GM23248 (cell line): ENCODE results near the gene HOXC6. TPM values are rescaled to one million over a fixed set of nuclear protein-coding genes. Genes with fewer than 3 reads are reported as not detected.
A peak's percentile ranks its signal among the peaks of the same experiment; 100 is the strongest.

Experiments
- DNase-seq: peaks from one replicate; pipeline ENCODE4 v3.0.0-alpha.2; 2015
- H2AFZ ChIP-seq: fragments of 200-600 bp; sonication (generic); 2 replicates; pipeline ENCODE4 v1.6.1; 2016; ENCODE audit warnings: antibody characterized with exemption
- H3F3A ChIP-seq: fragments of 200-600 bp; sonication (generic); 2 replicates; pipeline ENCODE4 v1.6.1; 2016; ENCODE audit warnings: mild to moderate bottlenecking, antibody characterized with exemption, mixed run types; ENCODE audit not compliant: insufficient read depth
- H3K27ac ChIP-seq: fragments of 200-600 bp; sonication (generic); 2 replicates; pipeline ENCODE4 v1.5.1; 2016; ENCODE audit warnings: mild to moderate bottlenecking
- H3K27me3 ChIP-seq: fragments of 200-600 bp; sonication (generic); replicated peaks from 2 replicates; pipeline ENCODE4 v1.6.1; 2016; ENCODE audit warnings: mild to moderate bottlenecking; ENCODE audit not compliant: insufficient read depth
- H3K36me3 ChIP-seq: fragments of 200-600 bp; sonication (generic); 2 replicates; pipeline ENCODE4 v1.6.1; 2016; ENCODE audit warnings: low read depth, mild to moderate bottlenecking
- H3K4me1 ChIP-seq: fragments of 200-600 bp; sonication (generic); 2 replicates; pipeline ENCODE4 v1.6.1; 2016; ENCODE audit warnings: mild to moderate bottlenecking; ENCODE audit not compliant: insufficient read depth
- H3K4me2 ChIP-seq: fragments of 200-600 bp; sonication (generic); one replicate; pipeline ENCODE4 v1.6.1; 2016; ENCODE audit warnings: mild to moderate bottlenecking; ENCODE audit not compliant: unreplicated experiment
- H3K4me3 ChIP-seq: fragments of 200-600 bp; sonication (generic); 2 replicates; pipeline ENCODE4 v1.5.1; 2016; ENCODE audit warnings: mild to moderate bottlenecking
- H3K79me2 ChIP-seq: fragments of 200-600 bp; sonication (generic); 2 replicates; pipeline ENCODE4 v1.6.1; 2016; ENCODE audit warnings: mild to moderate bottlenecking; ENCODE audit not compliant: insufficient read depth
- H3K9ac ChIP-seq: fragments of 200-600 bp; sonication (generic); 2 replicates; pipeline ENCODE4 v1.6.1; 2016; ENCODE audit warnings: mild to moderate bottlenecking
- H3K9me2 ChIP-seq: fragments of 200-600 bp; sonication (generic); 2 replicates; pipeline ENCODE4 v1.6.1; 2016; ENCODE audit warnings: mixed run types, mild to moderate bottlenecking, moderate library complexity; ENCODE audit not compliant: insufficient read depth
- H3K9me3 ChIP-seq: fragments of 200-600 bp; sonication (generic); one replicate; pipeline ENCODE4 v1.6.1; 2017; ENCODE audit warnings: low read depth
- H4K20me1 ChIP-seq: fragments of 200-600 bp; sonication (generic); 2 replicates; pipeline ENCODE4 v1.6.0; 2016; ENCODE audit not compliant: insufficient read depth
- EZH2 ChIP-seq: fragments of 200-600 bp; sonication (generic); IDR thresholded peaks from 2 replicates; pipeline ENCODE4 v1.6.1; 2018; ENCODE audit warnings: antibody characterized with exemption, mild to moderate bottlenecking; ENCODE audit not compliant: insufficient read depth, poor library complexity, severe bottlenecking
- EZH2phosphoT487 ChIP-seq: fragments of 200-600 bp; sonication (generic); IDR thresholded peaks from 2 replicates; pipeline ENCODE4 v1.6.1; 2018; ENCODE audit warnings: antibody characterized with exemption, moderate library complexity, mild to moderate bottlenecking, low read depth; ENCODE audit not compliant: insufficient read depth
- WGBS, 2 experiments: methylation state at CpG; one replicate each; pipeline ENCODE4 v1.1.6; 2015 to 2017; ENCODE audit warnings: low lambda C conversion rate in 2 of 2, low coverage in 1 of 2; ENCODE audit errors: missing lambda C conversion rate in 2 of 2; 5-methylcytosine and 5-hydroxymethylcytosine counted together
- in situ Hi-C: fragments of 300-500 bp; cut with MboI; formaldehyde crosslinking; loops from 2 replicates; pipeline ENCODE4 v1.15.0; 2020
- polyA plus RNA-seq: library from polyadenylated mRNA; unstranded; fragments of >200 nt; fragmentation: Nextera tagmentation; extraction: Ambion mirVana; gene quantifications from 2 replicates; pipeline ENCODE4 v1.2.1, GENCODE V29; 2016
- total RNA-seq: library from RNA; depleted of rRNA; stranded (reverse); fragments of >200 nt; shearing (Covaris generic); gene quantifications from 2 replicates; pipeline ENCODE4 v1.2.3, GENCODE V29; 2014

The HOXC6 gene
- total and polyA plus RNA-seq, 2 experiments from 2014 or later = 3.6 to 20.5 TPM

- Histone ChIP-seq H2AFZ (no peak overlapping the region), H3F3A (no peaks in the 10 kb centered on the region), H3K79me2 (no peaks in the 10 kb centered on the region), H3K36me3 (no peaks in the 10 kb centered on the region), H3K4me3 (no peak overlapping the region), H4K20me1 (no peaks in the 10 kb centered on the region), H3K27ac (no peak overlapping the region), H3K9ac (no peak overlapping the region), H3K9me3 (no peaks in the 10 kb centered on the region), H3K4me1 (peaks cover 26% of the 10 kb centered on the region), H3K9me2 (no peaks in the 10 kb centered on the region), H3K27me3 (peaks cover 94% of the 10 kb centered on the region), H3K4me2 (no peak overlapping the region)
- DNase-seq = no peak
- in situ Hi-C loops = no loop called here
- TF ChIP-seq EZH2 = peak; percentile 16
- TF ChIP-seq EZH2phosphoT487 = no peak
- WGBS, 2 experiments = 75% methylated on average over 21 of the region's 21 CpGs
Measured at GRCh38 chr12:53986686-53987483, 41.4 kb upstream of the HOXC6 start.

GRCh38 chr12:53987787-53988230 is 40.4 kb upstream of the HOXC6 start:
- Histone ChIP-seq H3K27me3 (peaks cover 93% of the 10 kb centered on the region), H3K4me3 (no peak overlapping the region), H3K4me1 (peaks cover 26% of the 10 kb centered on the region), H3K9me3 (no peaks in the 10 kb centered on the region), H3K4me2 (no peak overlapping the region), H3K27ac (no peak overlapping the region), H2AFZ (no peak overlapping the region), H3K9ac (no peak overlapping the region), H4K20me1 (no peaks in the 10 kb centered on the region), H3K79me2 (no peaks in the 10 kb centered on the region), H3F3A (no peaks in the 10 kb centered on the region), H3K36me3 (no peaks in the 10 kb centered on the region), H3K9me2 (no peaks in the 10 kb centered on the region)
- in situ Hi-C loops = no loop called here
- no peak for DNase-seq
- TF ChIP-seq EZH2 = no peak
- TF ChIP-seq EZH2phosphoT487 = no peak
- 38 to 45% methylated on average over 4 of the region's 4 CpGs for WGBS, 2 experiments

GRCh38 chr12:53988541-53989226 is 39.6 kb upstream of the HOXC6 start:
- H3K9me3 ChIP-seq = no peaks in the 10 kb centered on the region
- in situ Hi-C loops = no loop called here
- no peak for TF ChIP-seq EZH2phosphoT487
- no peak overlapping the region for H3K9ac ChIP-seq
- no peak overlapping the region for H3K27ac ChIP-seq
- no peaks in the 10 kb centered on the region for H3F3A ChIP-seq
- peaks cover 93% of the 10 kb centered on the region for H3K27me3 ChIP-seq
- no peaks in the 10 kb centered on the region for H4K20me1 ChIP-seq
- no peak overlapping the region for H2AFZ ChIP-seq
- H3K4me2 ChIP-seq = no peak overlapping the region
- no peaks in the 10 kb centered on the region for H3K9me2 ChIP-seq
- H3K79me2 ChIP-seq = no peaks in the 10 kb centered on the region
- WGBS, 2 experiments = 47 to 52% methylated on average over 5 of the region's 5 CpGs
- no peak overlapping the region for H3K4me3 ChIP-seq
- H3K4me1 ChIP-seq = peaks cover 26% of the 10 kb centered on the region
- no peaks in the 10 kb centered on the region for H3K36me3 ChIP-seq
- DNase-seq = no peak

- H3K4me1 ChIP-seq = peaks cover 26% of the 10 kb centered on the region
- no peaks in the 10 kb centered on the region for H3K36me3 ChIP-seq
- no peak for TF ChIP-seq EZH2
- no peaks in the 10 kb centered on the region for H3K9me3 ChIP-seq
- H3K79me2 ChIP-seq = no peaks in the 10 kb centered on the region
- in situ Hi-C loops = no loop called here
- H3K4me2 ChIP-seq = peak overlapping the region; percentile 40
- 29 to 34% methylated on average over 27 to 28 of the region's 28 CpGs for WGBS, 2 experiments
- no peak overlapping the region for H3K27ac ChIP-seq
- peak; percentile 70 for DNase-seq
- H2AFZ ChIP-seq = no peak overlapping the region; the same call in 1 of the 2 replicates
- no peaks in the 10 kb centered on the region for H4K20me1 ChIP-seq
- no peaks in the 10 kb centered on the region for H3F3A ChIP-seq
- H3K4me3 ChIP-seq = peak overlapping the region; percentile 44; the same call in 1 of the 2 replicates
- H3K9me2 ChIP-seq = no peaks in the 10 kb centered on the region
- no peak overlapping the region for H3K9ac ChIP-seq
- peaks cover 91% of the 10 kb centered on the region for H3K27me3 ChIP-seq
Measured at GRCh38 chr12:53989227-53990113, 38.8 kb upstream of the HOXC6 start.
